K562 (cell line): ENCODE results near the gene RALY. TPM values are rescaled to one million over a fixed set of nuclear protein-coding genes. Genes with fewer than 3 reads are reported as not detected.
A peak's percentile ranks its signal among the peaks of the same experiment; 100 is the strongest.

ENCODE experiments used
- AFF4 ChIP-seq: sonication (generic); formaldehyde crosslinking; IDR thresholded peaks from 2 replicates; pipeline ENCODE4 v1.8.0; 2023; ENCODE audit warnings: mild to moderate bottlenecking, missing genetic modification reagents
- ATF6 ChIP-seq: sonication (generic); formaldehyde crosslinking; IDR thresholded peaks from 2 replicates; pipeline ENCODE4 v1.4.0; 2020; ENCODE audit warnings: mild to moderate bottlenecking, missing genetic modification reagents
- CTBP1 ChIP-seq: fragments of 450-650 bp; IDR thresholded peaks from 2 replicates; pipeline ENCODE4 v1.6.1; 2016; ENCODE audit warnings: borderline replicate concordance
- E2F5 ChIP-seq: sonication (generic); formaldehyde crosslinking; IDR thresholded peaks from 2 replicates; pipeline ENCODE4 v1.8.0; 2022; ENCODE audit warnings: mild to moderate bottlenecking, missing genetic modification reagents
- LCOR ChIP-seq: sonication (generic); formaldehyde crosslinking; IDR thresholded peaks from 2 replicates; pipeline ENCODE4 v1.8.0; 2022; ENCODE audit warnings: mild to moderate bottlenecking, missing genetic modification reagents
- MXI1 ChIP-seq: IDR thresholded peaks from 2 replicates; pipeline ENCODE4 v1.6.1; 2011; ENCODE audit warnings: low read depth, mild to moderate bottlenecking, improper control_type of control experiment, low read length
- PHF20 ChIP-seq: fragments of 450-650 bp; IDR thresholded peaks from 2 replicates; pipeline ENCODE4 v1.6.1; 2018; ENCODE audit not compliant: partially characterized antibody
- RAD21 ChIP-seq, 2 experiments: fragments of 250-450 bp in 1 of 2; fragments of 450-650 bp in 1 of 2; sonication (Bioruptor Pico) in 1 of 2; formaldehyde crosslinking in 1 of 2; IDR thresholded peaks in 1 of 2; conservative IDR thresholded peaks in 1 of 2; 2 replicates each; pipeline versions ENCODE4 v1.4.0 to v1.8.0; 2020 to 2022; ENCODE audit warnings: mild to moderate bottlenecking in 2 of 2, moderate library complexity in 1 of 2
- RAD51 ChIP-seq: fragments of 450-650 bp; IDR thresholded peaks from 2 replicates; pipeline ENCODE4 v1.7.1; 2016; ENCODE audit warnings: low read depth, mild to moderate bottlenecking, borderline replicate concordance
- SP1 ChIP-seq: sonication (generic); formaldehyde crosslinking; IDR thresholded peaks from 2 replicates; pipeline ENCODE4 v1.8.1; 2022; ENCODE audit warnings: mild to moderate bottlenecking, missing genetic modification reagents
- SREBF1 ChIP-seq: fragments of 150-350 bp; IDR thresholded peaks from 2 replicates; pipeline ENCODE4 v1.6.1; 2014; ENCODE audit warnings: antibody characterized with exemption, low read depth, low read length, borderline replicate concordance
- U2AF1 ChIP-seq: fragments of 200-400 bp; formaldehyde crosslinking; optimal IDR thresholded peaks from 2 replicates; pipeline ENCODE3; 2017; ENCODE audit warnings: mild to moderate bottlenecking, low read depth, low read length, moderate library complexity
- ZBTB2 ChIP-seq: fragments of 450-650 bp; IDR thresholded peaks from 2 replicates; pipeline ENCODE4 v1.6.1; 2016; ENCODE audit warnings: antibody characterized with exemption
- ZEB2 ChIP-seq: fragments of 450-650 bp; IDR thresholded peaks from 2 replicates; pipeline ENCODE4 v1.6.1; 2016
- ZNF24 ChIP-seq: fragments of 450-650 bp; IDR thresholded peaks from 2 replicates; pipeline ENCODE4 v1.6.1; 2016
- ZNF764 ChIP-seq: fragments of 250-450 bp; sonication (Bioruptor Pico); IDR thresholded peaks from 2 replicates; pipeline ENCODE4 v1.4.0; 2020; ENCODE audit warnings: low read depth, mild to moderate bottlenecking, moderate library complexity
- polyA plus RNA-seq, 8 experiments: library from polyadenylated mRNA; depleted of rRNA in 4 of 8; stranded (reverse) in 5 of 8; unstranded in 3 of 8; fragments of >200 nt; fragmentation: Nextera tagmentation in 2 of 8; fragmentation: Illumina TruSeq in 1 of 8; extraction: Ambion mirVana in 2 of 8; extraction: Trizol in 1 of 8; gene quantifications; 2 replicates each; pipeline versions ENCODE4 v1.2.1 to v1.2.3, GENCODE V29; 2011 to 2014; ENCODE audit warnings: inconsistent platforms in 1 of 8, missing spikeins in 1 of 8
- total RNA-seq, 7 experiments: library from RNA; depleted of rRNA in 6 of 7; stranded (reverse); fragments of >200 nt in 6 of 7; fragmentation: Illumina TruSeq in 2 of 7; extraction: Trizol in 2 of 7; gene quantifications; 2 replicates each; pipeline versions ENCODE4 v1.2.1 to v1.2.3, GENCODE V29; 2011 to 2021; ENCODE audit warnings: low replicate concordance in 1 of 7

The RALY gene
- total and polyA plus RNA-seq, 9 of the 15 experiments (the other 6 are each of a cell fraction or from before 2014, with no cell fraction given) = 0.80 to 207 (median 128) TPM

- TF ChIP-seq AFF4 (CRISPR knock-in tag) (no peak), U2AF1 (no peak), ZNF764 (CRISPR knock-in tag) (no peak), SREBF1 (peak; percentile 72; the same call in 1 of the 2 replicates), RAD21 (CRISPR knock-in tag; conservative IDR thresholded peaks at IDR 0.05 in 1 of 2, IDR thresholded peaks at IDR 0.05 in 1 of 2) (no peak), SP1 (CRISPR knock-in tag) (no peak), ZNF24 (peak; percentile 38), MXI1 (peak; percentile 70; the same call in 1 of the 2 replicates), LCOR (no peak), ZEB2 (no peak), ATF6 (CRISPR knock-in tag) (no peak), E2F5 (CRISPR knock-in tag) (no peak), CTBP1 (peak; percentile 69), PHF20 (peak; percentile 34), RAD51 (no peak), ZBTB2 (no peak)
These were observed at the start of gene RALY (continued) for GRCh38 chr20:33993576-33994221.
